H9 (cell line): ENCODE data around the gene POLD1. TPM values are rescaled to one million over a fixed set of nuclear protein-coding genes. Genes with fewer than 3 reads are reported as not detected.
"Not testable (repeated sequence)": the region's sequence is repeated elsewhere in the genome, so short reads cannot be mapped to it uniquely, and the experiment has no call there.

Experiments
- DNase-seq: peaks from one replicate; pipeline ENCODE4 v3.0.0-alpha.2; 2017
- H2AFZ ChIP-seq: one replicate; pipeline ENCODE4 v1.6.1; 2013; ENCODE audit warnings: mild to moderate bottlenecking, low read length, control low read depth, moderate library complexity
- H2AK5ac ChIP-seq: 2 replicates; pipeline ENCODE4 v1.6.1; 2013; ENCODE audit warnings: low read length, control low read depth, mixed read lengths; ENCODE audit not compliant: insufficient read length
- H2BK120ac ChIP-seq: one replicate; pipeline ENCODE4 v1.6.1; 2013; ENCODE audit warnings: low read depth, mild to moderate bottlenecking, low read length, control low read depth, inconsistent platforms; ENCODE audit not compliant: poor library complexity, severe bottlenecking
- H2BK12ac ChIP-seq: 2 replicates; pipeline ENCODE4 v1.6.1; 2013; ENCODE audit warnings: low read length, control low read depth, mixed read lengths, low read depth; ENCODE audit not compliant: insufficient read length
- H2BK15ac ChIP-seq: 2 replicates; pipeline ENCODE4 v1.6.1; 2013; ENCODE audit warnings: low read depth, low read length, control low read depth
- H2BK20ac ChIP-seq: one replicate; pipeline ENCODE4 v1.6.1; 2013; ENCODE audit warnings: low read depth, mild to moderate bottlenecking, low read length, control low read depth, inconsistent platforms; ENCODE audit not compliant: poor library complexity, severe bottlenecking
- H2BK5ac ChIP-seq: 2 replicates; pipeline ENCODE4 v1.6.1; 2013; ENCODE audit warnings: low read length, control low read depth, mixed read lengths; ENCODE audit not compliant: insufficient read length
- H3K14ac ChIP-seq: 2 replicates; pipeline ENCODE4 v1.6.1; 2013; ENCODE audit warnings: low read length, control low read depth; ENCODE audit not compliant: insufficient read depth
- H3K18ac ChIP-seq: 2 replicates; pipeline ENCODE4 v1.6.1; 2013; ENCODE audit warnings: low read depth, mild to moderate bottlenecking, mixed read lengths, low read length, control low read depth; ENCODE audit not compliant: insufficient read length
- H3K23ac ChIP-seq: 2 replicates; pipeline ENCODE4 v1.6.1; 2013; ENCODE audit warnings: low read length, control low read depth, mixed read lengths, low read depth; ENCODE audit not compliant: insufficient read length
- H3K23me2 ChIP-seq: 2 replicates; pipeline ENCODE4 v1.6.1; 2013; ENCODE audit warnings: low read depth, mild to moderate bottlenecking, mixed read lengths, low read length, control low read depth; ENCODE audit not compliant: insufficient read length, poor library complexity, severe bottlenecking
- H3K27ac ChIP-seq: 2 replicates; pipeline ENCODE4 v1.5.1; 2013; ENCODE audit warnings: low read length, control low read depth, mixed read lengths, low read depth; ENCODE audit not compliant: insufficient read length
- H3K27me3 ChIP-seq: 2 replicates; pipeline ENCODE4 v1.6.1; 2013; ENCODE audit warnings: low read length, control low read depth, inconsistent platforms; ENCODE audit not compliant: insufficient read depth
- H3K4ac ChIP-seq: 2 replicates; pipeline ENCODE4 v1.6.1; 2013; ENCODE audit warnings: low read depth, mild to moderate bottlenecking, control low read depth, inconsistent platforms, low read length, moderate library complexity
- H3K4me1 ChIP-seq: 2 replicates; pipeline ENCODE4 v1.6.1; 2013; ENCODE audit warnings: low read length, control low read depth, inconsistent platforms; ENCODE audit not compliant: insufficient read depth
- H3K4me2 ChIP-seq: 2 replicates; pipeline ENCODE4 v1.6.1; 2013; ENCODE audit warnings: low read length, control low read depth, mixed read lengths; ENCODE audit not compliant: insufficient read length, insufficient read depth
- H3K56ac ChIP-seq: 2 replicates; pipeline ENCODE4 v1.6.1; 2013; ENCODE audit warnings: low read depth, mild to moderate bottlenecking, mixed read lengths, low read length, control low read depth; ENCODE audit not compliant: insufficient read length
- H3K79me1 ChIP-seq: 2 replicates; pipeline ENCODE4 v1.6.1; 2013; ENCODE audit warnings: low read depth, mild to moderate bottlenecking, moderate library complexity, low read length, control low read depth, inconsistent platforms; ENCODE audit not compliant: insufficient read depth, poor library complexity, severe bottlenecking
- H3K79me2 ChIP-seq: 2 replicates; pipeline ENCODE4 v1.6.1; 2013; ENCODE audit warnings: low read length, control low read depth, inconsistent platforms; ENCODE audit not compliant: insufficient read depth
- H3K9ac ChIP-seq: 2 replicates; pipeline ENCODE4 v1.6.1; 2013; ENCODE audit warnings: low read length, control low read depth, mixed read lengths; ENCODE audit not compliant: insufficient read length; ENCODE audit errors: extremely low read depth
- H3K9me3 ChIP-seq: one replicate; pipeline ENCODE4 v1.6.1; 2013; ENCODE audit warnings: low read depth, low read length, inconsistent platforms; ENCODE audit not compliant: control insufficient read depth
- H3T11ph ChIP-seq: one replicate; pipeline ENCODE4 v1.6.1; 2013; ENCODE audit warnings: mild to moderate bottlenecking, low read length, control low read depth, inconsistent platforms
- H4K20me1 ChIP-seq: one replicate; pipeline ENCODE4 v1.6.1; 2013; ENCODE audit not compliant: control insufficient read depth, insufficient read length, insufficient read depth
- H4K5ac ChIP-seq: 2 replicates; pipeline ENCODE4 v1.6.1; 2013; ENCODE audit warnings: low read depth, mild to moderate bottlenecking, mixed read lengths, low read length, control low read depth; ENCODE audit not compliant: insufficient read length
- H4K8ac ChIP-seq: replicated peaks from 2 replicates; pipeline ENCODE4 v1.6.1; 2013; ENCODE audit warnings: low read length, control low read depth, mixed read lengths, low read depth; ENCODE audit not compliant: insufficient read length
- H4K91ac ChIP-seq: 2 replicates; pipeline ENCODE4 v1.6.1; 2013; ENCODE audit warnings: low read depth, mild to moderate bottlenecking, moderate library complexity, mixed read lengths, low read length, control low read depth; ENCODE audit not compliant: insufficient read length
- H3K27ac Mint-ChIP-seq, 3 experiments: 2 replicates in 2 of 3; 3 replicates in 1 of 3; pipeline ENCODE4 v1.8.0; 2020 to 2021; ENCODE audit warnings: mixed read lengths in 3 of 3, mild to moderate bottlenecking in 1 of 3, moderate library complexity in 1 of 3
- H3K27me3 Mint-ChIP-seq: 2 replicates; pipeline ENCODE4 v1.8.0; 2021; ENCODE audit warnings: low read depth, mild to moderate bottlenecking, moderate library complexity, mixed read lengths
- H3K36me3 Mint-ChIP-seq, 3 experiments: 2 replicates in 2 of 3; 3 replicates in 1 of 3; pipeline ENCODE4 v1.8.0; 2020 to 2021; ENCODE audit warnings: low read depth in 3 of 3, mixed read lengths in 3 of 3; ENCODE audit not compliant: insufficient read depth in 1 of 3
- H3K4me1 Mint-ChIP-seq, 2 experiments: 2 replicates each; pipeline ENCODE4 v1.8.0; 2020; ENCODE audit warnings: mixed read lengths in 2 of 2
- H3K4me3 Mint-ChIP-seq, 2 experiments: 2 replicates in 1 of 2; 3 replicates in 1 of 2; pipeline ENCODE4 v1.8.0; 2020 to 2021; ENCODE audit warnings: mild to moderate bottlenecking in 2 of 2, mixed read lengths in 2 of 2, moderate library complexity in 1 of 2
- H3K9me3 Mint-ChIP-seq, 2 experiments: 2 replicates in 1 of 2; 3 replicates in 1 of 2; pipeline ENCODE4 v1.8.0; 2020; ENCODE audit warnings: mild to moderate bottlenecking in 2 of 2, mixed read lengths in 2 of 2, moderate library complexity in 1 of 2
- WGBS: extraction: QIAGEN DNeasy Blood & Tissue Kit; methylation state at CpG from one replicate; pipeline ENCODE4 v1.1.7; 2013; ENCODE audit warnings: missing lambda C conversion rate, low lambda C conversion rate, mixed read lengths; ENCODE audit not compliant: insufficient read length; ENCODE audit errors: extremely low coverage; 5-methylcytosine and 5-hydroxymethylcytosine counted together
- total RNA-seq: library from RNA; stranded (reverse); gene quantifications from 2 replicates; pipeline ENCODE4 v1.2.1, GENCODE V29; 2021
- TF ChIP-seq, protein P1 (sequence below): fragments of 200-600 bp; sonication (generic); conservative IDR thresholded peaks from 3 replicates; pipeline ENCODE4 v1.8.0; 2021; ENCODE audit warnings: antibody characterized with exemption, mild to moderate bottlenecking

POLD1 gene
- total RNA-seq, 1 experiment from 2014 or later: 165 TPM

DNA sequence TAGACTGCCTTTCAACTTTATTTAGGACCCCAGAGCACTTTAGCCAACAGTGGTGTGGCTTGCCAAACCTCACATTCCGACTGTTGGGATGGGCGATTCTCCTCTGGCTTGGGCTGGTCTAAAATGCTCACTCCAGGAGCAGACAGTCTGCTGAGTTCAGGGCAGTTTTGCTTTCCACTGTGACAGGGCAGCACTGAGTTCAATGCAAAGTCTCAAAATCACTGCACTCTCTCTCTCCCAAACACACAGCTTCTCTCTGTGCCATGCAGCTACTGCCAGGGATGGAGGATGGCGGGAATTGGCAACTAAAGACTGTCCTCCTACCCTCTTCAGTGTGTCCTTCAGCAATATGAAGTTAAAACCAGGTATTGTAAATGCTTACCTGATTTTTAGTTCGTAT is 31.9 kb upstream of the POLD1 start:
- H3K9me3 Mint-ChIP-seq: no peaks in the 10 kb centered on the region; a peak in 1 of 5 replicates
- H3K4me2 ChIP-seq: no peak overlapping the region
- no peaks in the 10 kb centered on the region for H3K79me1 ChIP-seq
- no peak overlapping the region for H3K23ac ChIP-seq
- no peak overlapping the region for H3K27ac ChIP-seq
- H3K56ac ChIP-seq: no peak overlapping the region
- no peak overlapping the region for H4K91ac ChIP-seq
- H2BK20ac ChIP-seq: no peak overlapping the region
- H2AFZ ChIP-seq: no peak overlapping the region
- no peaks in the 10 kb centered on the region for H4K20me1 ChIP-seq
- H3K9me3 ChIP-seq: no peaks in the 10 kb centered on the region
- H3T11ph ChIP-seq: no peak overlapping the region
- no peak overlapping the region for H2BK12ac ChIP-seq
- H3K23me2 ChIP-seq: no peaks in the 10 kb centered on the region
- no peak overlapping the region for H3K4me3 Mint-ChIP-seq
- no peak overlapping the region for H2AK5ac ChIP-seq
- H4K5ac ChIP-seq: no peak overlapping the region
- no peak overlapping the region for H4K8ac ChIP-seq
- no peak overlapping the region for H2BK5ac ChIP-seq
- no peak overlapping the region for H2BK120ac ChIP-seq
- H3K4ac ChIP-seq: no peak overlapping the region
- H3K14ac ChIP-seq: no peak overlapping the region
- H3K79me2 ChIP-seq: no peaks in the 10 kb centered on the region
- no CpG with 5 or more reads among the region's 4 CpGs for WGBS
- no peaks in the 10 kb centered on the region; the same call in 1 of the 2 replicates for H3K27me3 Mint-ChIP-seq
- H3K27ac Mint-ChIP-seq: peak overlapping the region in 1 of 3 experiments; percentile 32; a peak in 1 of 7 replicates
- no peak overlapping the region for H2BK15ac ChIP-seq
- no peaks in the 10 kb centered on the region for H3K36me3 Mint-ChIP-seq
- H3K4me1 ChIP-seq: peaks cover 1% of the 10 kb centered on the region; the same call in 1 of the 2 replicates
- TF ChIP-seq, protein P1, sequence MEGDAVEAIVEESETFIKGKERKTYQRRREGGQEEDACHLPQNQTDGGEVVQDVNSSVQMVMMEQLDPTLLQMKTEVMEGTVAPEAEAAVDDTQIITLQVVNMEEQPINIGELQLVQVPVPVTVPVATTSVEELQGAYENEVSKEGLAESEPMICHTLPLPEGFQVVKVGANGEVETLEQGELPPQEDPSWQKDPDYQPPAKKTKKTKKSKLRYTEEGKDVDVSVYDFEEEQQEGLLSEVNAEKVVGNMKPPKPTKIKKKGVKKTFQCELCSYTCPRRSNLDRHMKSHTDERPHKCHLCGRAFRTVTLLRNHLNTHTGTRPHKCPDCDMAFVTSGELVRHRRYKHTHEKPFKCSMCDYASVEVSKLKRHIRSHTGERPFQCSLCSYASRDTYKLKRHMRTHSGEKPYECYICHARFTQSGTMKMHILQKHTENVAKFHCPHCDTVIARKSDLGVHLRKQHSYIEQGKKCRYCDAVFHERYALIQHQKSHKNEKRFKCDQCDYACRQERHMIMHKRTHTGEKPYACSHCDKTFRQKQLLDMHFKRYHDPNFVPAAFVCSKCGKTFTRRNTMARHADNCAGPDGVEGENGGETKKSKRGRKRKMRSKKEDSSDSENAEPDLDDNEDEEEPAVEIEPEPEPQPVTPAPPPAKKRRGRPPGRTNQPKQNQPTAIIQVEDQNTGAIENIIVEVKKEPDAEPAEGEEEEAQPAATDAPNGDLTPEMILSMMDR: no peak
- H3K4me1 Mint-ChIP-seq: peaks cover 3 to 5% of the 10 kb centered on the region in 2 experiments
- H3K27me3 ChIP-seq: no peaks in the 10 kb centered on the region
- no peak overlapping the region for H3K9ac ChIP-seq
- no peak overlapping the region for H3K18ac ChIP-seq
- no peak for DNase-seq

DNA sequence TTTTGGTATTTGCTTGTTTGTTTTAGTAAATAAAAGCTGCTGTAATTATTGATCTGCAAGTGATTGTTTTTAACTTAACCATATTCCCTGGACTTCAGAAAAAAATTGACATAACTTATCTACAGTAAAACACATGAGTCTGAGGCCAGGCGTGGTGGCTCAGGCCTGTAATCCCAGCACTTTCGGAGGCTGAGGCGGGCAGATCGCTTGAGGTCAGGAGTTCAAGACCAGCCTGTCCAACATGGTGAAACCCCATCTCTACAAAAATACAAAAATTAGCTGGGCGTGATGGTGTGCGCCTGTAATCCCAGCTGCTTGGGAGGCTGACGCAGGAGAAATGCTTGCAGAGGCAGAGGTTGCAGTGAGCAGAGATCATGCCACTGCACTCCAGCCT is 30.7 kb upstream of the POLD1 start:
- H3T11ph ChIP-seq, H3K14ac ChIP-seq, H3K56ac ChIP-seq, H3K4me3 Mint-ChIP-seq, H4K20me1 ChIP-seq, H3K9me3 ChIP-seq, H3K4me2 ChIP-seq, H3K4ac ChIP-seq, H4K5ac ChIP-seq, H3K27me3 ChIP-seq, H3K27ac ChIP-seq, H3K23me2 ChIP-seq, H2BK12ac ChIP-seq, H4K8ac ChIP-seq, H2AFZ ChIP-seq, DNase-seq, H3K27ac Mint-ChIP-seq, H3K27me3 Mint-ChIP-seq, H3K4me1 ChIP-seq, H2BK5ac ChIP-seq, H2AK5ac ChIP-seq, H2BK20ac ChIP-seq, H3K79me2 ChIP-seq, H2BK15ac ChIP-seq, H3K18ac ChIP-seq, H3K23ac ChIP-seq, H3K4me1 Mint-ChIP-seq, H3K79me1 ChIP-seq, H2BK120ac ChIP-seq, H3K9me3 Mint-ChIP-seq, H3K9ac ChIP-seq, H4K91ac ChIP-seq, H3K36me3 Mint-ChIP-seq: not testable (repeated sequence)
- no CpG with 5 or more reads among the region's 7 CpGs for WGBS
